Mesothelial cell of epicardium (in vitro differentiated cells): Measurements from ENCODE around the gene OPCML. TPM values are rescaled to one million over a fixed set of nuclear protein-coding genes. Genes with fewer than 3 reads are reported as not detected.

Experiments
- DNase-seq, 2 experiments: peaks; one replicate each; pipeline ENCODE4 v3.0.0; 2021; ENCODE audit warnings: low spot score in 2 of 2; ENCODE audit not compliant: unreplicated experiment in 2 of 2
- H3K27ac Mint-ChIP-seq: 2 replicates; pipeline ENCODE4 v1.8.0; 2021; ENCODE audit warnings: mixed read lengths
- H3K27me3 Mint-ChIP-seq: 2 replicates; pipeline ENCODE4 v1.8.0; 2021; ENCODE audit warnings: low read depth, mixed read lengths
- H3K36me3 Mint-ChIP-seq: 2 replicates; pipeline ENCODE4 v1.8.0; 2021; ENCODE audit warnings: mixed read lengths
- H3K4me1 Mint-ChIP-seq: 2 replicates; pipeline ENCODE4 v1.8.0; 2021; ENCODE audit warnings: mixed read lengths
- H3K4me3 Mint-ChIP-seq: 2 replicates; pipeline ENCODE4 v1.8.0; 2021; ENCODE audit warnings: mild to moderate bottlenecking, moderate library complexity, mixed read lengths
- H3K9me3 Mint-ChIP-seq: 2 replicates; pipeline ENCODE4 v1.8.0; 2021; ENCODE audit warnings: mixed read lengths
- CTCF ChIP-seq: fragments of 200-600 bp; sonication (generic); IDR thresholded peaks from one replicate; pipeline ENCODE4 v1.5.0; 2021; ENCODE audit warnings: antibody characterized with exemption; ENCODE audit not compliant: unreplicated experiment
- total RNA-seq: library from RNA; stranded (reverse); gene quantifications from 3 replicates; pipeline ENCODE4 v1.2.1, GENCODE V29; 2021

Gene OPCML
- total RNA-seq, 1 donor from 2014 or later: 3.0 TPM

- Mint-ChIP-seq H3K4me3 (no peak overlapping the region), H3K36me3 (no peaks in the 10 kb centered on the region), H3K27me3 (peaks cover 56% of the 10 kb centered on the region), H3K27ac (no peak overlapping the region), H3K9me3 (peaks cover 3% of the 10 kb centered on the region), H3K4me1 (no peaks in the 10 kb centered on the region)
- DNase-seq: no peak
- TF ChIP-seq CTCF: no peak
Observed at GRCh38 chr11:133024301-133024700, 508.0 kb downstream of the OPCML start.

GRCh38 chr11:133023232-133023631 is 509.1 kb downstream of the OPCML start:
- no peak for DNase-seq
- peaks cover 54% of the 10 kb centered on the region for H3K27me3 Mint-ChIP-seq
- H3K9me3 Mint-ChIP-seq: no peaks in the 10 kb centered on the region
- no peak overlapping the region for H3K27ac Mint-ChIP-seq
- H3K4me1 Mint-ChIP-seq: no peaks in the 10 kb centered on the region
- H3K4me3 Mint-ChIP-seq: no peak overlapping the region
- no peak for TF ChIP-seq CTCF
- no peaks in the 10 kb centered on the region for H3K36me3 Mint-ChIP-seq

- Mint-ChIP-seq H3K36me3 (no peaks in the 10 kb centered on the region), H3K27me3 (peaks cover 58% of the 10 kb centered on the region), H3K9me3 (no peaks in the 10 kb centered on the region), H3K27ac (no peak overlapping the region), H3K4me3 (no peak overlapping the region), H3K4me1 (no peaks in the 10 kb centered on the region)
- no peak for DNase-seq
- TF ChIP-seq CTCF: no peak
Observed at GRCh38 chr11:133021553-133021952, 510.7 kb downstream of the OPCML start.

GRCh38 chr11:133020372-133020714 is 512.0 kb downstream of the OPCML start:
- Mint-ChIP-seq H3K27ac (no peak overlapping the region), H3K27me3 (peaks cover 59% of the 10 kb centered on the region)
- no peak for DNase-seq

GRCh38 chr11:133019545-133020371 is 512.5 kb downstream of the OPCML start:
- H3K4me3 Mint-ChIP-seq: no peak overlapping the region
- no peaks in the 10 kb centered on the region for H3K9me3 Mint-ChIP-seq
- no peaks in the 10 kb centered on the region for H3K4me1 Mint-ChIP-seq
- no peak for TF ChIP-seq CTCF
- H3K36me3 Mint-ChIP-seq: no peaks in the 10 kb centered on the region
- DNase-seq: no peak
- H3K27me3 Mint-ChIP-seq: peaks cover 60% of the 10 kb centered on the region
- no peak overlapping the region for H3K27ac Mint-ChIP-seq

More at GRCh38 chr11:133020372-133020714, 512.0 kb downstream of the OPCML start:
- H3K4me3 Mint-ChIP-seq: no peak overlapping the region
- no peaks in the 10 kb centered on the region for H3K4me1 Mint-ChIP-seq
- no peak for TF ChIP-seq CTCF
- H3K36me3 Mint-ChIP-seq: no peaks in the 10 kb centered on the region
- no peaks in the 10 kb centered on the region for H3K9me3 Mint-ChIP-seq
